Stomach (tissue), 4 donors: ENCODE results near the gene LYRM4.

Experiments used
- POLR2A ChIP-seq, 4 donors: fragments of 450-650 bp; IDR thresholded peaks; one replicate each; pipeline ENCODE4 v1.6.1; 2016; ENCODE audit warnings: antibody characterized with exemption in 4 of 4, control low read depth in 2 of 4, mild to moderate bottlenecking in 1 of 4, moderate library complexity in 1 of 4
- POLR2AphosphoS5 ChIP-seq, 3 donors: sonication (generic); formaldehyde crosslinking; IDR thresholded peaks; one replicate each; pipeline ENCODE4 v1.6.1; 2016; ENCODE audit warnings: antibody characterized with exemption in 3 of 3
- TF ChIP-seq, protein P1 (sequence below), 7 experiments: fragments of 450-650 bp in 4 of 7; fragments of 200-600 bp in 3 of 7; sonication (generic) in 3 of 7; IDR thresholded peaks; one replicate each; pipeline ENCODE4 v1.5.1; 2016 to 2019; ENCODE audit warnings: antibody characterized with exemption in 7 of 7, control low read depth in 2 of 7, mild to moderate bottlenecking in 1 of 7

DNA sequence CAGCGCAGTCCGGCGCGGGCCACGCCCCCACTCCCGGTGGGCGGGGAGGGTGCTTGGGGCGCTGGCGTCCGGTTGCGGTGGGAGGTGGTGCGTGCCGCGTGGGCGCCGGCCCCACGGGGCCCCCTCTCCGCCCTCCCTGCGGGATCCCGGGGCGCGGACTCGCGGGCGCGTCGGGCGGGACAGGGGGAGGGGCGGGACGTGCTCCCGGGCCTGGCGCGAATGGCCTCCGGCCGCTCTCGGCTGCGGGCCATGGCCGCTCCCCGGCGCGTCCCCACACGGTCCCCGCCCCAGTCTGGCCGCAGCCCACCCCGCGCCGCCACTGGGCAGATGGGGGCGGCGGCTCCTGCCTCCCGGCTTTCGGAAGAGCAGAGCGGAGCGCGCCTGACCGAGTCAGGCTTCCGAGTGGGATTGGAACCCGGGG, 176.4 kb downstream of the LYRM4 start:
- TF ChIP-seq POLR2AphosphoS5 (IDR thresholded peaks at IDR 0.05), result no peak
- TF ChIP-seq, protein P1, sequence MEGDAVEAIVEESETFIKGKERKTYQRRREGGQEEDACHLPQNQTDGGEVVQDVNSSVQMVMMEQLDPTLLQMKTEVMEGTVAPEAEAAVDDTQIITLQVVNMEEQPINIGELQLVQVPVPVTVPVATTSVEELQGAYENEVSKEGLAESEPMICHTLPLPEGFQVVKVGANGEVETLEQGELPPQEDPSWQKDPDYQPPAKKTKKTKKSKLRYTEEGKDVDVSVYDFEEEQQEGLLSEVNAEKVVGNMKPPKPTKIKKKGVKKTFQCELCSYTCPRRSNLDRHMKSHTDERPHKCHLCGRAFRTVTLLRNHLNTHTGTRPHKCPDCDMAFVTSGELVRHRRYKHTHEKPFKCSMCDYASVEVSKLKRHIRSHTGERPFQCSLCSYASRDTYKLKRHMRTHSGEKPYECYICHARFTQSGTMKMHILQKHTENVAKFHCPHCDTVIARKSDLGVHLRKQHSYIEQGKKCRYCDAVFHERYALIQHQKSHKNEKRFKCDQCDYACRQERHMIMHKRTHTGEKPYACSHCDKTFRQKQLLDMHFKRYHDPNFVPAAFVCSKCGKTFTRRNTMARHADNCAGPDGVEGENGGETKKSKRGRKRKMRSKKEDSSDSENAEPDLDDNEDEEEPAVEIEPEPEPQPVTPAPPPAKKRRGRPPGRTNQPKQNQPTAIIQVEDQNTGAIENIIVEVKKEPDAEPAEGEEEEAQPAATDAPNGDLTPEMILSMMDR (IDR thresholded peaks at IDR 0.05), result no peak
- TF ChIP-seq POLR2A (IDR thresholded peaks at IDR 0.05), result no peak
